Prostate gland (tissue), 2 donors: ENCODE data around the gene SGSH.

ENCODE experiments used
- CTCF ChIP-seq, 4 experiments: fragments of 200-600 bp in 2 of 4; fragments of 450-650 bp in 2 of 4; sonication (generic) in 2 of 4; IDR thresholded peaks; 1 replicate in 3 of 4; 2 replicates in 1 of 4; pipeline ENCODE4 v1.5.1; 2016 to 2019; ENCODE audit warnings: antibody characterized with exemption in 4 of 4, mild to moderate bottlenecking in 2 of 4, moderate library complexity in 2 of 4
- POLR2A ChIP-seq: fragments of 450-650 bp; IDR thresholded peaks from one replicate; pipeline ENCODE4 v1.6.1; 2016; ENCODE audit warnings: antibody characterized with exemption, mild to moderate bottlenecking
- POLR2AphosphoS5 ChIP-seq: sonication (generic); formaldehyde crosslinking; IDR thresholded peaks from one replicate; pipeline ENCODE4 v1.6.1; 2017; ENCODE audit warnings: antibody characterized with exemption

GRCh38 chr17:80166446-80166845, 53.7 kb downstream of the SGSH start:
- no peak for TF ChIP-seq CTCF (IDR thresholded peaks at IDR 0.05)
- peak; percentile 16 for TF ChIP-seq POLR2AphosphoS5
- TF ChIP-seq POLR2A, result no peak
